Activated CD8-positive, alpha-beta memory T cell treated with anti-CD3 and anti-CD28 coated beads, Interleukin-2, amount 50 U/mL, for 1 hour (primary cell): ENCODE results near the gene DLGAP1.

ENCODE experiments used
- DNase-seq: peaks from one replicate; pipeline ENCODE4 v3.0.0-alpha.2; 2020; ENCODE audit errors: extremely low read depth

Gene DLGAP1

DNA sequence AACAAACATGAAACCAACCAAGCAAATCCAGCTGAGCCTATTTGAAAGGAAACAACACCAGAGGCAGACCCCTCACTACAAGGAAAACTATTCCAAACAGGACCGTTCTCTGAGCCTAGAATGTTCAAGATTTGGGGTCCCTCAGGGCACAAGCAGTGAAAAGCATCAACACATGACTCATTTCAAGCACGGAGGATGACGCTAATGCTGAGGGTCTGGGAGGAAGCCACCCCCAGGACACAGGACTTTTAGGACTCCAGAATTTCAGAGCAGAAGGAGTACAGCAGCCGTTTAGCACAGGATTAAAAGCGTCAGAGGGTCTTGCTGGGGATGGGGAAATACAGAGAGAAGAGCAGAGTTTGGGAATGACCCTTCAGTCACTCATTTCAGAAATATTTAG lies 168.9 kb downstream of the DLGAP1 start:
- no peak for DNase-seq

- DNase-seq: no peak
Observed at GRCh38 chr18:4285525-4285924, 169.6 kb downstream of the DLGAP1 start.

- DNase-seq: no peak
Observed at GRCh38 chr18:4284528-4284927, 170.6 kb downstream of the DLGAP1 start.

- no peak for DNase-seq
Observed at GRCh38 chr18:4283746-4284291, 171.3 kb downstream of the DLGAP1 start.

DNA sequence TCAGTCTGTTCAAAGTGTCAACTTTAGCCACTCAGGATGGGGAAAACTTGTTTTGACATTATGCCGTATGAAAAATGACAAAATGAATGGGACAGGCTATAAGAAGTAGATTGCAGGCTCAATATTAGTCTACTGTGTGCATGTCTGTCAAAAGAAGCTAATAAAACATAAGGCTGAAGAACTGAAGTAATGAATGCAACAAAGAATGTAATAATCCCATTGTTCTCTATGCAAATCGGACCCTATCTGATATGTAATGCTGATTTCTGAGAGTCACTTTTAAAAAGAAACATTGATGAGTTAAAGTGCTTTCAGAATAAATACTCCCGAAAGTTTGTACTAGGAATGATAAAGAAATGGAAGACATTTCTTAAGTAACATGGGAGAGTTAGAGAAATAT lies 172.2 kb downstream of the DLGAP1 start:
- no peak for DNase-seq

DNA sequence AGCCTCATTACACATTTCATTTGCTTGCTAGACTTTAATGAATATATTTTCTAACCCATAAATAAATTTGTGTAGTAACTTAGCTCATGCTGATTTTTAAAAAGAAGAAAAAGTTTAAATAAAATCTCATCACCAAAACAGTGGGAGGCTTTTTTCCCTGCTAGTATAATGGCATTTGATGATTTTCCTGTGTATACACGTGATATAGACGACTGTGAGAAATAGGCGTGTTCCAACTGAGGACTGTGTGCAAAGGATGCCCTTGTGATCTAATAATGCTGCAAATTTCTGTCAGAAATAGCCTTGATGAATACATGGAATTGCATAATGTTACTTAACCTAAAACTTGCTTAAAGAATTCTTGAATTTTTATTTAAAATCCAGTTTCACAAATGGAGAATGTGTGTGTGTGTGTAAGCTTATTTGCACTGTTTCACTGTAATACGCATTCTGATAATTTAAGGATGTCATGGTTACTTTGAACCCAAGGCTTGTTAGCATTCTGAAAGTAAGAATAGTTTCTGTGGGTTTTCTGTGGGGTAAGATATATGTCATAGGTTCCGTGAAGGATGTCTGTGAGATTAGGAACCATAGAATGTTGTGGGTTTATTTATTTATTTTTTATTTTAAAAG lies 178.0 kb downstream of the DLGAP1 start:
- DNase-seq: no peak

GRCh38 chr18:4271952-4272351 lies 183.2 kb downstream of the DLGAP1 start:
- no peak for DNase-seq

GRCh38 chr18:4270988-4271387 lies 184.1 kb downstream of the DLGAP1 start:
- no peak for DNase-seq

DNA sequence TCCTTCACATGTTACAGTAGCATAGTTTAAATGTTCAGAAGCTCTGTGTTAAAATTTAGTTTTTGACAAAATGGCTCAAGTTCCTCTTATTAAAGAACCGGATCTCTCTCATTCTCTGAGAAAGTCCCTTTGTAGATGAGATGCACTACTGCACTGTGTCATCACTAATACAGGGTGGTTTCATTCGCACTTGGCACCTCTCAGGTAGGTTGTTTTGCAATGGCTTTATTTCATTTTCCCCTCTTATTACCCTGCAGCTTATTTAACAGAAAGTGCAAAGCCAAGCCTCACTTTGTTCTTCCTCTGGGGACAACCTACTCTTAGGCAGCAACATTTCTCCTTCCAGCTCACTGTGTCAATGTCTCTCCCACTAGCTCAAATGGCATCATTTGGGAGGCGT lies 185.1 kb downstream of the DLGAP1 start:
- no peak for DNase-seq

DNA sequence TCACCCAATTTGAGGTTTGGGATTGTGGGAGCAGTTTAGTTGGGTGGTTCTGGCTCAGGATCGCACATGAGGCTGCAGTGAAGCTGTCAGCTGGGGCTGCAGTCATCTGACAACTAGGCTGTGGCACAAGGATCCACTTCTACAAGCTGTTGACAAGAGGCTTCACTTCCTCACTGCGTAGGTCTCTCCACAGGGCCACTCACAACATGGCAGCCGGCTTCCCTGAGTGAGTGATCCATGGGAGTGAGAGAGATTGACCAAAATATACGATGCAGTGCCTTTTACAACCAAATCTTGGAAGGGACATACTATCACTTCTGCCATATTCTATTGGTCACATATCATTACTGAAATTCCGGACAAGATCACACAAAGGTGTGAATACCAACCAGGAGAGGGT lies 187.5 kb downstream of the DLGAP1 start:
- no peak for DNase-seq

GRCh38 chr18:4264347-4264791 lies 190.7 kb downstream of the DLGAP1 start:
- no peak for DNase-seq

GRCh38 chr18:4260107-4260506 lies 195.0 kb downstream of the DLGAP1 start:
- DNase-seq: no peak

DNA sequence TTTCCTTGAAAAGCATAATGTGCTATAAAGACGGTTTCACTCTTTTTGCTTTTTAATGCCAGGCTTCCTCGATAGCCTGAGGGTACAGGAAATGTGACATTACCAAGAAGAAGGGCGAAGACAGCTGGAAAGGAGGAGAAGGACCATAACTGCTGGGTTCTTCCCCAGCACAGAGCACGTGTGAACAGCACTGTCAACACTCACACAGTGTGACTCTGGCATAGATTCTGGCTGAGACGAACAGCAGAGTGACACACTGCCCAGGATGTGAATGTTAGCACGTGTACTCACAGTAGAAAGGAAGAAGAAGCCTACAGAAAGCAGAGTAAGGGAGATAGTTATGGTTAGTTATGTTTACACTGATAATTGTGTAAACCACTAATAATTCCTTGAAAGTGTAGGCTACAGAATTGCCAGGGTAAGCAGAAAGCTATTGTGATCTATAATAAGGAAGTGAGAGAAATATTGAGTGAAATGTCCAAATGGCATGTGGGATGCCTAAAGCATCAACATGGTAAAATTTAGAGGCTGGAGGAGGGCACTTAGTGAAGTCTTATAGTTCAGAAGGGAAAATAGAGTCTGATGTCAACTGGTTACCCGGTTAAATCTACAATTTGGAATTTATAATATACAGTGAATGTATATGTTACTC lies 198.2 kb downstream of the DLGAP1 start:
- no peak for DNase-seq

DNA sequence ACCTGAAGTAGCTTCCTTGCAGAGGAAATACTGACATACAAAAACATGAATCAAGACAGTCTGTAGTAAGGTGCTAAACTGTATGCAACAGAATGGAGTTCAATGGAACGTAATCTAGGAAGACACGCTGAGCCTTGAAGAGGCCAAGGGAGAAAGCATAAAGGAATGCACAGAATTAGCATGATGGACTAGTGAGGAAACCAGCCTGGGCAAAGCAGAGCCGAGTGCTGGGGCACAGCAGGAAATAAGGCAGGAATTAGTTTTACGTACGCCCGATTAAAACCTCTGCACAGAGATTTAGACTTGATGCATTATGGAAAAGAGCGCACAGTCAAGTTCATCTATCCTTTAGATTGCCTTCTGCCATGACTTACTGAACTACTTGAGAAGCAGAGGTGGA lies 200.3 kb downstream of the DLGAP1 start:
- no peak for DNase-seq

GRCh38 chr18:4252829-4253228 lies 202.3 kb downstream of the DLGAP1 start:
- DNase-seq: no peak

GRCh38 chr18:4251873-4252272 lies 203.2 kb downstream of the DLGAP1 start:
- DNase-seq: no peak

- no peak for DNase-seq
Observed at GRCh38 chr18:4251206-4251605, 203.9 kb downstream of the DLGAP1 start.

GRCh38 chr18:4250141-4250540 lies 205.0 kb downstream of the DLGAP1 start:
- no peak for DNase-seq

DNA sequence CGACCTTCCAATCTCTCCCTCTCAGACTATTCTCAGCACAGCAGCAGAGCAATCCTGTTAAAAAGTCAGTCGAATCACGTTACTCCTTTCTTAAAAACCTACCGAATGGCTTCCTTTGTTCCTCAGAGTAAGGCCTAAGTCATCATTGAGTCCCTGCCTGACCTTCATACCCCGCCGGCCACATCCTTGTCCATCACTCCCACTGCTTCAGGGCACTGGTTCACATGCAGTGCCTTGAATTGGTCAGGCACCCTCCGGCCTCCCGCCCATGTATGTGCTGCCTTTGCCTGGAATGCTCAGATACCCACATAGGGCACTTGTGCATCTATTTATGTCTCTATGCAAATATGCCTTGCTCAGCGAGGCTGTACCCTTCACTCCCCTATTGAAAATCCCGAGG lies 206.4 kb downstream of the DLGAP1 start:
- DNase-seq: no peak

GRCh38 chr18:4246374-4246773 lies 208.7 kb downstream of the DLGAP1 start:
- DNase-seq: no peak

DNA sequence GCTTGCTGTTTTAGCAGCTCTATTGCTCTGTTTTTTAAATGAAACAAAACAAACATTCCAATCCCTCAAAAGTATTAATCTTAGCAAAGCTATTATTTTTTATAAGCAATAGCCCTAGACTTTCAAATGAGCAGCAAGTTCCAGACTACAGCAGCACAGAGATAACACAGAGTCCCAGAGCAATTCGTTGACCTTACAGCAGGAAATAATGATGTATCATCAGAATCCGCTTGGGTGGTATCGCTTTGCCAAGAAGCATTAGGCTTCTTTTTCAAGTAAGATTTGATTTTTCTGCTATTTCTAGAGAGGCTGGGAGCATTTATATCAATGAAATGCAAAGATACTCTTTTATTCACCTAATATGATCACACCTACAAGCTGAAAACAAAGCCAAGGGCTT lies 209.7 kb downstream of the DLGAP1 start:
- no peak for DNase-seq

DNA sequence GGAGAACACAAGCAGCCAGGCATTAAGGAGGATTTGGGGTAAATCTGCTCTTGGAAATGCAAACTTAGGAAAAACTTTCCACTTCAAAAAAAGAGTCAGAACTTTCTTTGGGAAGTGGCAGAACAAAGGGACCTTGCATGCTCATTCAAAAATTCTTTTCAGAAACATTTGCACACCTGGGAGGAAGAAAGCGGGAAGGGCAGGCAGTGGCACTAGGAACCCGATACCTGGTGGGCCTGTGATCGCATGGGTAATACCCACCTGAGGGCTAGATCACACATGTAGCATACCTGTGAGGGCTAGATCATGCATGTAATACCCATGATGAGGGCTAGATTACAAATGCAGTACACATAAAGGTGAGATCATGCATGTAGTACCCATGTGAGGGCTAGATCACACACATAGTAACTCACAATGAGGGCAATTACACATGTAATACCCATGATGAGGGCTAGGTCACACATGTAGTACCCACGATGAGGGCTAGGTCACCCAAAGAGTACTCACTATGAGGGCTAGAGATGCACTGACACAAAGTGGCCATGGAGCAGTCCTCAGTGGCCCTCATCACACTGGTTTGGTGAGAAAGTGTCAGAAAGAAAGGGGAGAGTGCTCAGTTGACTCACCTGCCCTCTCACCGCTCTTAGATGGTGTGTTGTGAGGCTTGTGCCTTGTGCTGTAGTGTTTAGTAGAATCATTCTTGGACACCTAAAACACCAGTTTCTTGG lies 212.5 kb downstream of the DLGAP1 start:
- no peak for DNase-seq

DNA sequence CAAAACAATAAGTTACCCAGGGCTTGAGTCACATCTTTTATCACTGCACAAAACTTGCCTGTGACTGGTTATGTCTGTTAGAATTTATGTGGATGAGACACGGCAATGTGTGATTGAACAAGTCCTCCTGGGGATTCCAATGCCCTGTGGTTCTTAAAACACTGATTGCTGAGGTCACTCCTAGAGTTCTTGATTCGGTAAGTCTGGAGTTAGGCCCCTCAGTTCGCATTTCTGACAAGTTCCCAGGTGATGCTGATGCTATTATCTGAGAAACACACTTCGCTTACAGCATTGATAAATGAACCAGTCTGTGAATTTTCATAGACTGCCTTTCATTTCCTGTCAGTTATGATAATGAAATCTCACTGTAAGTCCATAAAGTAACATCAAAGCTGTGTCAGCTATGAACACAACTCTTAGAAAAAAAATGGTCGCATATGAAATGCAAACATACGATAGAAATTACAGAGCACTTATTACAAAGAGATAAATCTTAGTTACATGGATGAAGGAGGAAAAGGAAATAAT lies 214.0 kb downstream of the DLGAP1 start:
- no peak for DNase-seq
